HG03159 (cell line): ENCODE data around the gene ACAD10.
"Not testable (repeated sequence)": the region's sequence is repeated elsewhere in the genome, so short reads cannot be mapped to it uniquely, and the experiment has no call there.

Experiments used
- ATAC-seq: cut with Tn5 transposase; IDR thresholded peaks from one replicate; pipeline ENCODE4 v1.9.1; 2021; ENCODE audit warnings: mild to moderate bottlenecking, moderate library complexity; ENCODE audit not compliant: unreplicated experiment

The ACAD10 gene

DNA sequence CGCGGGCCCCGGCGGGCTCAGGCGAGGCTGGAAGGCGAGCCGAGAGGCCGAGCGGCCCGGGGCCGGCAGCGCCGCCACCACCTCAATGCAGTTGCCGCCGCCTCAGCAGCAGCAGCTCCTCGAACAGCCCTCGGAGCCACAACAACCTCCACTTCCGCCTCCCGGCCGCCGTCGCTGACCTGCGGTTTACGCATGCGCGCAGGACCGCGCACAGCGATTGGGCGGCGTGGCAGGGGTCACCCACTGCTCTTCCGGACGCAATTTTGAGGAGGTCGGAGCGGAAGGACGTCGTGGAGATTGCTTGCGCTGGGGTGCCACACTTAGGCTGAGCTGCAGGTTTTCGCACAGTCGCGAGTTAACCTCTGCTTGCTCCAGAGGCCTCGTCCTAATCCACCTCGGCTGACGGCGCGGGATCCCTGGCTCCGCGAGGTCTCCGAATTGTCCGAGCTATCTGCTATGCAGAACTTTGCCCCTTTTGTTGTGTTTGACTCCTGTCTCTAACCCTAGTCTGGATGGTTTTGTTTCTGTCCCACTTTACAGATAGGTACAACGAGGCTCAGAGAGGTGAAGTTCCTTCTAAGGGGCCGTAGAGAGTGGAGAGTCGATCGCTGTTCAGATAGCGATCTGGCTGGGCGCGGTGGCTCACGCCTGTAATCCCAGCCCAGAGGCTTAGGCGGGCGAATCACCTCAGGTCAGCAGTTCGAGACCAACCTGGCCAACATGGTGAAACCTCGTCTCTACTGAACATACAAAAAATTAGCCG, at the start of gene ACAD10, which contains the start of gene BRAP:
Gene ACAD10, plus strand, starts transcription at position 243 of the 763 bp plus-strand sequence. CDS start 6,657 bp downstream, outside the sequence.
Gene BRAP, minus strand, starts transcription at position 146 of the 763 bp plus-strand sequence. CDS start 164 bp downstream, outside the sequence.
- ATAC-seq: peak; percentile 83

GRCh38 chr12:111636209-111636945, 49.5 kb upstream of the ACAD10 start:
- no peak for ATAC-seq

- no peak for ATAC-seq
Observed at GRCh38 chr12:111638556-111638955, 47.3 kb upstream of the ACAD10 start.

- ATAC-seq: no peak
Observed at GRCh38 chr12:111640506-111640905, 45.3 kb upstream of the ACAD10 start.

GRCh38 chr12:111642681-111643426, 43.0 kb upstream of the ACAD10 start:
- ATAC-seq: no peak

GRCh38 chr12:111643427-111643826, 42.4 kb upstream of the ACAD10 start:
- ATAC-seq: no peak

- ATAC-seq: no peak
Observed at GRCh38 chr12:111645433-111645832, 40.4 kb upstream of the ACAD10 start.

DNA sequence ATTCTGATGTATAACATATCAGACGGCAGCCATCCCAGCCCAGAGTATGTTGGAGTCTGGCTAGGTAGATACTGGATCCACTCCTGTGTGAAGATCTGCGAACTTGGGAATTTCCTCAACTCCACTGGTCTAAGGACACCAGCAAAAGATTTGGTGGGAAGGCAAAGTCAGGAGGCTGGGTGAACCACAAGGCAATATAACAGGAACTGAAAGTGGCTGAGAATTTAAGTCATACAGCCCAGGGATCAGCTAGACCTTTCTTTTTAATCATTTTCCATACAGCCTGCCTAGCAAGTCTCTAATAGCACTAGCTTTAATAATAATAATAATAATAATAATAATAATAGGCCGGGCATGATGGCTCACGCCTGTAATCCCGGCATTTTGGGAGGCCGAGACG, 34.9 kb upstream of the ACAD10 start:
- no peak for ATAC-seq

DNA sequence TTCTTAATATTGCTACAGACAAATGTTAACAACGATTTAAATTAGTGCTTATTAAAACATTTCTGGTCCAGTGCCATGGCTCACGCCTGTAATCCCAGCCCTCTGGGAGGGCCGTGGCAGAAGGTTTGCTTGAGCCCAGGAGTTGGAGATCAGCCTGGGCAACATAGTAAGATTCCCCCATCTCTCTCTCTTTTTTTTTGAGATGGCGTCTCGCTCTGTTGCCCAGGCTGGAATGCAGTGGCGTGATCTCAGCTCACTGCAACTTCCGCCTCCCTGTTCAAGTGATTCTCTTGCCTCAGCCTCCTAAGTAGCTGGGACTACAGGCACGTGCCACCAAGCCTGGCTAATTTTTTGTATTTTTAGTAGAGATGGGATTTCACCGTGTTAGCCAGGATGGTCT, 33.3 kb upstream of the ACAD10 start:
- ATAC-seq: not testable (repeated sequence)

GRCh38 chr12:111653596-111653995, 32.3 kb upstream of the ACAD10 start:
- no peak for ATAC-seq

DNA sequence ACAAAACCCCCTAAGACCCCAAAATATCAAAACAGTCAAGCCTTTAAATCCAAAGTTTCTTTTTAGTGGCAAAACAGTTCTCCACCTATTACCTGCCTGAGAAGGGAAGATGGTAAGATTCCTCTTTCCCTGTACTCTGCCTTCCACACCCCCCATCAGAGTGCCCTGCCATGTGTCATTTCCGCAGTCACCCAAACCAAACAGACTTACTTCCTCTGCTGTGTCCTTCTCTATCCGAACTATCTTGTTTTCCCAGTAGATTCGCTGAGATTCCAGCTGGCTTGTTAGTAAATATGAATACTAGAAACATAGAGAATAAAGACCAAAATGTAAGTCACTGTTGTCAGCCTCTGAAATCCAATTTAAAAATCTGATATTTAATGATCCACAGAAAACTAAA, 30.5 kb upstream of the ACAD10 start:
- no peak for ATAC-seq

- ATAC-seq: no peak
Observed at GRCh38 chr12:111656016-111656415, 29.8 kb upstream of the ACAD10 start.

DNA sequence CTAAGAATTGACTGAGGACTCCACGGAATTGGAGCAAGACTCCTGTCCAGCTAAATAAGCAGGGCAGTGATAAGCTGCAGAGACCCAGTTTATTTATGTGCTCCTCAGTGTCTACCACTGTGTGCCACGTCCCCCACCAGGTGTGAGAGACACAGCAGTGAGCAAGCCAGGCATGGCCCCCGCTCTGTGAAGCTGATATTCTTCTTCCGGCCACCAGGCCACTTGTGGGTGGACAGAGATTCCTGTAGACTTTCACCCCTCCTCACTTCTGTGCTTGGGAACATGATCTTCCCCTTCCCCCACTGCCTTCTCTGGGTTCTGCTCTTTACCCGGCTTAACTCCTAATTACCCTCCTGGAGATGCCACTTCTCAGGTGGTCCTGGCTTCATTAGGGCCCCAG, 21.4 kb upstream of the ACAD10 start:
- no peak for ATAC-seq

DNA sequence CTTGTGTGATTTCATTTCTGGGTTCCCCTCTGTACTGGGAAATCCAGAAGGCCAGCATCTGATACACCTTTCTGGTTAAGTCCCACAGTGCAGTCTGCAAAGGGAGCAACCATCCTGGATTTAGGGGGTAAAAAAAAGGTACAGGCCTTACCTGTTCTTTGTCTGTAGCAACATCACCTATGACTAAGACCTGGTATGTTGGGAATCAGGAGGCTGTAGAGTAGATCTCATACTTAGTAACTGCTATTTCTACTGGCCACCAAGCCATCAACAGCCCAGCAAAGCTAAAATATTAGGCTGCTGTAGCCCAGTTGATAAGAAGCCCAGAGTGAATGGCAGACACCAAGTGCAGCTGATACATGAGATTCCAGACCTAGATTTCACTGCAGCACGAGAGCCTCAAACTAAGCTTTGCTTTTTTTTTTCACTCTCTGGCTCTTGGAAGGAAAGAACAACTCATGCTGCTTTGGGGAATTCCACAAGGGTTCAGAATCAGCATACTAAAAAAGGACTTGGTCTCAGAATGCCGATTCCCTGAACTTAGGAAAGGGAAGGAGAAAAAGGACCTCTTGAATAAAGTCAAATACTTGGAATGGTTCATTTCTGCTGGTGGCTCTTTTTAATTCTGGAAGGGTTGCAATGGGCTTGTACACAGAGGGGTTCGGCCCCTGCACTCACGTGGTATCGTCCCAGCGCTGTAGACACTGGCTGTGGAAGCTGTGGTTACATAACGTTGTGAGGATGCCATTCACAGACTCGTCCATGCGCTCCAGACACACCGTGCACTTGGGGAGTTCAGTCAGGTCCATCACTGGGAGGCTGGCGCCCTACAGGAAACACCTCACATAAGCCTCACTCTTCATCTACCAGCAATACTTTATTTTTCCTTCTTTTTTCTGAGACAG, 20.6 kb upstream of the ACAD10 start:
- no peak for ATAC-seq

GRCh38 chr12:111672822-111673381, 13.0 kb upstream of the ACAD10 start:
- no peak for ATAC-seq

- no peak for ATAC-seq
Observed at GRCh38 chr12:111673503-111673902, 12.3 kb upstream of the ACAD10 start.

DNA sequence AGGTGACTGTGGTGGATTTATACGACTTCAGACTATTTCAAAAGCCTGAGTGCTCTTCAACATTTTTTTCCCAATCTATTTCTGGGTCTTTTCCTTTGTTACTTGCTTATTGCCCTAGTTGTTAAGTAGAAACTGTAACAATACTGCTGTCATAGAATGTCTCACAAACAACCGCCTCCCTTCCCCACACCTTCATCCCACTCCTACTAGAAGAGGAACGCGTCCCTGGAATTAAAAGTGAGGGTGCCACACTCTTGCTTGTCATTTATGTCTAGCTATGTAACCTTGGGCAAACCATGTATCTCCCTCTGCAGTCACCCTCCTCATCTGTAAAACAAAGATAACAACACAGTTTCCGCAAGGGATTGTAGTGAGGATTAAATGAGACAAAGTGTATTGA, 8.7 kb upstream of the ACAD10 start:
- ATAC-seq: no peak

GRCh38 chr12:111684485-111685198, 1.2 kb upstream of the ACAD10 start:
- not testable (repeated sequence) for ATAC-seq

DNA sequence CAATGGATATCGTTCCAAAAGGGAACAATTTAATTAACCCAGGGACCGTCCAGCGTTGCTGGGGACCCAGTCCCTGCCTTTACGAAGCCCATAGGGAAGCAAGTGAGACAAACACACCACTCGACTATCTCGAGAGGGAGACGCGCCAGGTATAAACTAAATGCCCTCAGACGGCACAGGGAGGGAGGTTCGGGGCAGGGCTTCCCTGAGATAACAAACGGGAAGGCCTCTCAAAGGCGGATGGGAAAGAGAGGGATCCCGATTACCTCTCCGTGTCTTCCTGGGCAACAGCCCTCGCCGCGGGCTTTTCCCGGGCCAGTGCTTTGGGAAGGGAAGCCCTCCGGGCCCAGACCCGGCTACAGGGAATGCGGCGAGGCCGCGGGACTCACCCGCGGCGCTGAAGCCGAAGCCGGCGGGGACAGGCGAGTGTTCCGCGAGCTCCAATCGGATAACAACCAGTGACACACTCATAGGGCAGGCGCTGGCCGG, 487 bp upstream of the ACAD10 start:
- ATAC-seq: peak; percentile 20
